Hepatocyte (in vitro differentiated cells): Measurements from ENCODE around the gene CPSF4. TPM values are rescaled to one million over a fixed set of nuclear protein-coding genes. Genes with fewer than 3 reads are reported as not detected.
"Not testable (repeated sequence)": the region's sequence is repeated elsewhere in the genome, so short reads cannot be mapped to it uniquely, and the experiment has no call there.

Experiments
- DNase-seq: peaks from one replicate; pipeline ENCODE4 v3.0.0-alpha.2; 2016; ENCODE audit warnings: low spot score
- H2AFZ ChIP-seq: fragments of 200-600 bp; sonication (generic); 2 replicates; pipeline ENCODE4 v1.6.0; 2016; ENCODE audit warnings: antibody characterized with exemption, mild to moderate bottlenecking
- H3K27ac ChIP-seq: fragments of 200-600 bp; sonication (generic); 2 replicates; pipeline ENCODE4 v1.5.1; 2016; ENCODE audit warnings: mild to moderate bottlenecking
- H3K27me3 ChIP-seq: fragments of 200-600 bp; sonication (generic); 2 replicates; pipeline ENCODE4 v1.6.1; 2016
- H3K36me3 ChIP-seq: fragments of 200-600 bp; sonication (generic); replicated peaks from 2 replicates; pipeline ENCODE4 v1.5.1; 2016; ENCODE audit warnings: low read depth; ENCODE audit not compliant: insufficient read depth
- H3K4me1 ChIP-seq: fragments of 200-600 bp; sonication (generic); 2 replicates; pipeline ENCODE4 v1.5.1; 2016; ENCODE audit warnings: mild to moderate bottlenecking, moderate library complexity; ENCODE audit not compliant: insufficient read depth
- H3K4me2 ChIP-seq: fragments of 200-600 bp; sonication (generic); 2 replicates; pipeline ENCODE4 v1.6.0; 2016
- H3K4me3 ChIP-seq: fragments of 200-600 bp; sonication (generic); 2 replicates; pipeline ENCODE4 v1.5.1; 2016; ENCODE audit warnings: mild to moderate bottlenecking
- H3K79me2 ChIP-seq: fragments of 200-600 bp; sonication (generic); 2 replicates; pipeline ENCODE4 v1.6.0; 2017; ENCODE audit warnings: mild to moderate bottlenecking
- H3K9me2 ChIP-seq: fragments of 200-600 bp; sonication (generic); replicated peaks from 2 replicates; pipeline ENCODE4 v1.6.0; 2017; ENCODE audit warnings: mild to moderate bottlenecking; ENCODE audit not compliant: insufficient read depth
- H3K9me3 ChIP-seq: fragments of 200-600 bp; sonication (generic); 2 replicates; pipeline ENCODE4 v1.5.1; 2016; ENCODE audit warnings: low read depth, mild to moderate bottlenecking
- H4K20me1 ChIP-seq: fragments of 200-600 bp; sonication (generic); 2 replicates; pipeline ENCODE4 v1.6.0; 2016; ENCODE audit warnings: mild to moderate bottlenecking; ENCODE audit not compliant: insufficient read depth, poor library complexity, severe bottlenecking
- CTCF ChIP-seq: fragments of 200-600 bp; sonication (generic); IDR thresholded peaks from 2 replicates; pipeline ENCODE4 v1.5.1; 2016; ENCODE audit warnings: antibody characterized with exemption, mild to moderate bottlenecking; ENCODE audit not compliant: poor library complexity
- EZH2 ChIP-seq: fragments of 200-600 bp; sonication (generic); IDR thresholded peaks from 2 replicates; pipeline ENCODE4 v1.6.1; 2016; ENCODE audit warnings: antibody characterized with exemption, mild to moderate bottlenecking, borderline replicate concordance
- EZH2phosphoT487 ChIP-seq: fragments of 200-600 bp; sonication (generic); IDR thresholded peaks from one replicate; pipeline ENCODE4 v1.6.1; 2018; ENCODE audit warnings: antibody characterized with exemption, mild to moderate bottlenecking, low read depth, moderate library complexity; ENCODE audit not compliant: unreplicated experiment, severe bottlenecking
- WGBS: methylation state at CpG from one replicate; pipeline ENCODE4 v1.1.6; 2016; ENCODE audit warnings: low lambda C conversion rate; ENCODE audit errors: missing lambda C conversion rate; 5-methylcytosine and 5-hydroxymethylcytosine counted together
- polyA plus RNA-seq: library from polyadenylated mRNA; unstranded; fragments of >200 nt; fragmentation: Nextera tagmentation; extraction: Ambion mirVana; gene quantifications from 2 replicates; pipeline ENCODE4 v1.2.1, GENCODE V29; 2016
- total RNA-seq: library from RNA; depleted of rRNA; stranded (reverse); fragments of >200 nt; gene quantifications from 2 replicates; pipeline ENCODE4 v1.2.3, GENCODE V29; 2014

Gene CPSF4
- total and polyA plus RNA-seq, 2 experiments from 2014 or later = 35.1 to 37.6 TPM

GRCh38 chr7:99428972-99429566 lies 9.7 kb upstream of the CPSF4 start:
- no peak overlapping the region for H3K4me2 ChIP-seq
- TF ChIP-seq EZH2 (no peak), CTCF (no peak)
- H3K36me3 ChIP-seq = no peaks in the 10 kb centered on the region

DNA sequence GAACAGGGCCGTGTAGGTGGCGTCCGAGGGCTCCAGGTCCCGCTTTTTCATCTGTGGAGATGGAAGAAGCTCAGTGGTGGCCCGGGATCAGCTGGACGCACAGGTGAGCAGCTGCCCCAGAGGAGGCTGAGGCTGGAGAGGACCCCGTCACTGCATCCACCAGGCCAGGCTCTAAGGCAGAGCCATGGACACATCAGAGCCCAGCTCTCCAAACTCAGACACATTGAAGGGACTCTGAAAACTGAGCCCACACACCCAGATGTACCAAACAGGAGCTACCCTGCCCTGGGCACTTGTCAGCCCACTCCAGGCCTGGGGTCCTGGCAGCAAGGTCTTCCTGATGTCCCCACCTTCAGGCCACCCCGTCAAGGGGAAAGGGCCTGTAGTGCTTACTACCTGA lies 9.0 kb upstream of the CPSF4 start:
- TF ChIP-seq EZH2phosphoT487 = no peak
- TF ChIP-seq CTCF = no peak
- TF ChIP-seq EZH2 = no peak
- H4K20me1 ChIP-seq = no peaks in the 10 kb centered on the region
- H3K9me3 ChIP-seq = no peaks in the 10 kb centered on the region
- H3K4me1 ChIP-seq = peaks cover 23% of the 10 kb centered on the region
- no peak overlapping the region for H3K4me2 ChIP-seq
- H2AFZ ChIP-seq = no peak overlapping the region
- no peaks in the 10 kb centered on the region for H3K36me3 ChIP-seq
- H3K4me3 ChIP-seq = no peak overlapping the region
- H3K27me3 ChIP-seq = no peaks in the 10 kb centered on the region
- peaks cover 14% of the 10 kb centered on the region for H3K79me2 ChIP-seq
- no peaks in the 10 kb centered on the region for H3K9me2 ChIP-seq
- H3K27ac ChIP-seq = no peak overlapping the region
- DNase-seq = no peak
- 98% methylated on average over 8 of the region's 8 CpGs for WGBS

More at GRCh38 chr7:99428972-99429566, 9.7 kb upstream of the CPSF4 start:
- Histone ChIP-seq H3K4me1 (peaks cover 23% of the 10 kb centered on the region), H4K20me1 (no peaks in the 10 kb centered on the region), H3K27me3 (no peaks in the 10 kb centered on the region), H3K27ac (no peak overlapping the region), H3K9me2 (no peaks in the 10 kb centered on the region), H3K4me3 (no peak overlapping the region), H2AFZ (no peak overlapping the region), H3K9me3 (no peaks in the 10 kb centered on the region), H3K79me2 (peaks cover 10% of the 10 kb centered on the region)
- DNase-seq = no peak
- WGBS = 94% methylated on average over 10 of the region's 10 CpGs

DNA sequence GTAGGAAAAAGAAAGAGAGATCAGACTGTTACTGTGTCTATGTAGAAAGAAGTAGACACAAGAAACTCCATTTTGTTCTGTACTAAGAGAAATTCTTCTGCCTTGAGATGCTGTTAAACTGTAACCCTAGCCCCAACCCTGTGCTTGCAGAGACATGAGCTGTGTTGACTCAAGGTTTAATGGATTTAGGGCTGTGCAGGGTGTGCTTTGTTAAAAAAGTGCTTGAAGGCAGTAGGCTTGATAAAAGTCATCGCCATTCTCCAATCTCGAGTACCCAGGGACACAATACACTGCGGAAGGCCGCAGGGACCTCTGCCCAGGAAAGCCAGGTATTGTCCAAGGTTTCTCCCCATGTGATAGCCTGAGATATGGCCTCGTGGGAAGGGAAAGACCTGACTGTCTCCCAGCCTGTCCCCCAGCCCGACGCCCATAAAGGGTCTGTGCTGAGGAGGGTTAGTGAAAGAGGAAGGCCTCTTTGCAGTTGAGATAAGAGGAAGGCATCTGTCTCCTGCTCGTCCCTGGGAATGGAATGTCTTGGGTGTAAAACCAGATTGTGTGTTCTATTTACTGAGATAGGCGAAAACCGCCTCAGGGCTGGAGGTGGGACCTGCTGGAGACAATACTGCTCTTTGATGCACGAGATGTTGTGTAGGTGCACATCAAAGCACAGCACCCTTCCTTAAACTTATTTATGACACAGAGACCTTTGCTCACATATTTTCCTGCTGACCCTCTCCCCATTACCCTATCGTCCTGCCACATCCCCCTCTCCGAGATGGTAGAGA lies 6.8 kb upstream of the CPSF4 start:
- Histone ChIP-seq H3K79me2 (peaks cover 33% of the 10 kb centered on the region), H3K27ac (peak overlapping the region; percentile 92), H3K4me1 (peaks cover 23% of the 10 kb centered on the region), H3K4me2 (peak overlapping the region; percentile 54)
- not testable (repeated sequence) for H4K20me1 ChIP-seq, H3K36me3 ChIP-seq, H3K9me3 ChIP-seq, H2AFZ ChIP-seq, H3K9me2 ChIP-seq, H3K27me3 ChIP-seq, H3K4me3 ChIP-seq
- peak; percentile 46 for DNase-seq
- 36% methylated on average over 13 of the region's 13 CpGs for WGBS

- TF ChIP-seq CTCF (no peak), EZH2phosphoT487 (no peak), EZH2 (no peak)
- H3K9me3 ChIP-seq = no peaks in the 10 kb centered on the region
- H3K27ac ChIP-seq = peak overlapping the region; percentile 92
- no peak for DNase-seq
- H3K79me2 ChIP-seq = peaks cover 45% of the 10 kb centered on the region
- no peaks in the 10 kb centered on the region for H4K20me1 ChIP-seq
- 96% methylated on average over 9 of the region's 9 CpGs for WGBS
- no peak overlapping the region for H3K4me3 ChIP-seq
- no peaks in the 10 kb centered on the region for H3K9me2 ChIP-seq
- no peaks in the 10 kb centered on the region for H3K27me3 ChIP-seq
- peaks cover 23% of the 10 kb centered on the region for H3K4me1 ChIP-seq
- H3K36me3 ChIP-seq = no peaks in the 10 kb centered on the region
- H3K4me2 ChIP-seq = no peak overlapping the region
- H2AFZ ChIP-seq = no peak overlapping the region
Measured at GRCh38 chr7:99433158-99433557, 5.6 kb upstream of the CPSF4 start.
